ENCODE results near the gene SH3BGRL3.

SH3BGRL3 gene

GRCh38 chr1:26307363-26307781 lies 27.5 kb downstream of the SH3BGRL3 start:
- TF ChIP-seq GATA2 (IDR thresholded peaks at IDR 0.05; ENCODE audit: low read depth, low read length) (no peak), GATA3 (IDR thresholded peaks at IDR 0.05; ENCODE audit: low read depth, low read length) (no peak)

GRCh38 chr1:26314501-26314900 lies 34.6 kb downstream of the SH3BGRL3 start:
- TF ChIP-seq GATA3 (IDR thresholded peaks at IDR 0.05; ENCODE audit: low read depth, low read length) (no peak), GATA2 (IDR thresholded peaks at IDR 0.05; ENCODE audit: low read depth, low read length) (no peak)

GRCh38 chr1:26315874-26316850 lies 36.3 kb downstream of the SH3BGRL3 start:
- no peak for TF ChIP-seq GATA2 (IDR thresholded peaks at IDR 0.05; ENCODE audit: low read depth, low read length)
- TF ChIP-seq GATA3 (IDR thresholded peaks at IDR 0.05; ENCODE audit: low read depth, low read length) = no peak

- no peak for TF ChIP-seq GATA2 (IDR thresholded peaks at IDR 0.05; ENCODE audit: low read depth, low read length)
- no peak for TF ChIP-seq GATA3 (IDR thresholded peaks at IDR 0.05; ENCODE audit: low read depth, low read length)
These were observed 37.3 kb downstream of the SH3BGRL3 start for GRCh38 chr1:26317146-26317545.

GRCh38 chr1:26317612-26318337 lies 37.9 kb downstream of the SH3BGRL3 start, which contains the start of gene CD52:
TSS of gene CD52 (plus strand) at chr1:26317958. CDS start at chr1:26318018, 60 bp downstream.
- no peak for TF ChIP-seq GATA3 (IDR thresholded peaks at IDR 0.05; ENCODE audit: low read depth, low read length)
- no peak for TF ChIP-seq GATA2 (IDR thresholded peaks at IDR 0.05; ENCODE audit: low read depth, low read length)

- TF ChIP-seq GATA2 (IDR thresholded peaks at IDR 0.05; ENCODE audit: low read depth, low read length) (no peak), GATA3 (IDR thresholded peaks at IDR 0.05; ENCODE audit: low read depth, low read length) (no peak)
These were observed 38.6 kb downstream of the SH3BGRL3 start for GRCh38 chr1:26318338-26319064.

GRCh38 chr1:26320896-26321295 lies 41.0 kb downstream of the SH3BGRL3 start:
- TF ChIP-seq GATA2 (IDR thresholded peaks at IDR 0.05; ENCODE audit: low read depth, low read length) = no peak
- no peak for TF ChIP-seq GATA3 (IDR thresholded peaks at IDR 0.05; ENCODE audit: low read depth, low read length)

- TF ChIP-seq GATA2 (IDR thresholded peaks at IDR 0.05; ENCODE audit: low read depth, low read length) (no peak), GATA3 (IDR thresholded peaks at IDR 0.05; ENCODE audit: low read depth, low read length) (no peak)
These were observed 41.6 kb downstream of the SH3BGRL3 start for GRCh38 chr1:26321315-26322041.

GRCh38 chr1:26322042-26322331 lies 42.1 kb downstream of the SH3BGRL3 start:
- no peak for TF ChIP-seq GATA3 (IDR thresholded peaks at IDR 0.05; ENCODE audit: low read depth, low read length)
- no peak for TF ChIP-seq GATA2 (IDR thresholded peaks at IDR 0.05; ENCODE audit: low read depth, low read length)

- no peak for TF ChIP-seq GATA2 (IDR thresholded peaks at IDR 0.05; ENCODE audit: low read depth, low read length)
- no peak for TF ChIP-seq GATA3 (IDR thresholded peaks at IDR 0.05; ENCODE audit: low read depth, low read length)
These were observed 43.5 kb downstream of the SH3BGRL3 start for GRCh38 chr1:26323382-26323781.

GRCh38 chr1:26324550-26324949 lies 44.7 kb downstream of the SH3BGRL3 start:
- TF ChIP-seq GATA2 (IDR thresholded peaks at IDR 0.05; ENCODE audit: low read depth, low read length) (no peak), GATA3 (IDR thresholded peaks at IDR 0.05; ENCODE audit: low read depth, low read length) (no peak)

GRCh38 chr1:26327956-26328362 lies 48.1 kb downstream of the SH3BGRL3 start:
- no peak for TF ChIP-seq GATA2 (IDR thresholded peaks at IDR 0.05; ENCODE audit: low read depth, low read length)
- no peak for TF ChIP-seq GATA3 (IDR thresholded peaks at IDR 0.05; ENCODE audit: low read depth, low read length)

- TF ChIP-seq GATA2 (IDR thresholded peaks at IDR 0.05; ENCODE audit: low read depth, low read length) (no peak), GATA3 (IDR thresholded peaks at IDR 0.05; ENCODE audit: low read depth, low read length) (no peak)
These were observed 48.7 kb downstream of the SH3BGRL3 start for GRCh38 chr1:26328597-26328996.
